NCI-H128 (cell line): ENCODE data around the gene PCDHA2.
"Not testable (repeated sequence)": the region's sequence is repeated elsewhere in the genome, so short reads cannot be mapped to it uniquely, and the experiment has no call there.

Source experiments
- DNase-seq: peaks from one replicate; lab custom pipeline; 2025; ENCODE audit not compliant: unreplicated experiment; lab: John Stamatoyannopoulos, UW

Gene PCDHA2

GRCh38 chr5:140794595-140795258 lies at the start of gene PCDHA2:
TSS of gene PCDHA2 (plus strand) at chr5:140794852.
- peak; percentile 59 for DNase-seq

- DNase-seq, result no peak
Observed at GRCh38 chr5:140753561-140753960, 41.1 kb upstream of the PCDHA2 start.

GRCh38 chr5:140764177-140764973 lies 30.3 kb upstream of the PCDHA2 start:
- no peak for DNase-seq

GRCh38 chr5:140767444-140767843 lies 27.2 kb upstream of the PCDHA2 start:
- no peak for DNase-seq

- no peak for DNase-seq
Observed at GRCh38 chr5:140780512-140780911, 14.1 kb upstream of the PCDHA2 start.

GRCh38 chr5:140785905-140786686 lies 8.6 kb upstream of the PCDHA2 start, which contains the start of gene PCDHA1:
TSS of gene PCDHA1 (plus strand) at chr5:140786140.
- DNase-seq, result peak; percentile 0

- DNase-seq, result not testable (repeated sequence)
Observed at GRCh38 chr5:140787422-140787821, 7.2 kb upstream of the PCDHA2 start.

- DNase-seq, result not testable (repeated sequence)
Observed at GRCh38 chr5:140787849-140788504, 6.7 kb upstream of the PCDHA2 start.

GRCh38 chr5:140791089-140791488 lies 3.6 kb upstream of the PCDHA2 start:
- no peak for DNase-seq

- DNase-seq, result peak; percentile 45
Observed at GRCh38 chr5:140795259-140795641, 598 bp downstream of the PCDHA2 start.

- not testable (repeated sequence) for DNase-seq
Observed at GRCh38 chr5:140796072-140796717, 1.5 kb downstream of the PCDHA2 start.

- DNase-seq, result no peak
Observed at GRCh38 chr5:140796718-140797095, 2.1 kb downstream of the PCDHA2 start.

GRCh38 chr5:140800816-140801493 lies 6.3 kb downstream of the PCDHA2 start, which contains the start of gene PCDHA3:
TSS of gene PCDHA3 (plus strand) at chr5:140801057.
- DNase-seq, result no peak

GRCh38 chr5:140801494-140801841 lies 6.8 kb downstream of the PCDHA2 start:
- DNase-seq, result no peak

- not testable (repeated sequence) for DNase-seq
Observed at GRCh38 chr5:140802381-140802780, 7.7 kb downstream of the PCDHA2 start.

- DNase-seq, result no peak
Observed at GRCh38 chr5:140802781-140803271, 8.2 kb downstream of the PCDHA2 start.

GRCh38 chr5:140806834-140807775 lies 12.5 kb downstream of the PCDHA2 start, which contains the start of gene PCDHA4:
TSS of gene PCDHA4 (plus strand) at chr5:140807068.
- no peak for DNase-seq

GRCh38 chr5:140808241-140808888 lies 13.7 kb downstream of the PCDHA2 start:
- not testable (repeated sequence) for DNase-seq
